Colonic mucosa (tissue), 4 donors: ENCODE results near the gene MSRB1. TPM values are rescaled to one million over a fixed set of nuclear protein-coding genes. Genes with fewer than 3 reads are reported as not detected.

ENCODE experiments used
- DNase-seq: peaks from one replicate; pipeline ENCODE4 v3.0.0-alpha.2; 2020
- H3K27ac ChIP-seq: fragments of 200-600 bp; one replicate; pipeline ENCODE4 v1.8.0; 2021
- H3K27me3 ChIP-seq: fragments of 200-600 bp; one replicate; pipeline ENCODE4 v1.8.0; 2021
- H3K36me3 ChIP-seq: fragments of 200-600 bp; one replicate; pipeline ENCODE4 v1.8.0; 2021
- H3K4me1 ChIP-seq: fragments of 200-600 bp; one replicate; pipeline ENCODE4 v1.8.0; 2021; ENCODE audit warnings: mild to moderate bottlenecking
- H3K4me3 ChIP-seq: fragments of 200-600 bp; one replicate; pipeline ENCODE4 v1.8.0; 2021
- H3K9ac ChIP-seq, 2 donors: one replicate each; pipeline ENCODE4 v1.7.0; 2013; ENCODE audit warnings: control low read depth in 2 of 2, low read depth in 2 of 2, low read length in 2 of 2
- H3K9me3 ChIP-seq: fragments of 200-600 bp; one replicate; pipeline ENCODE4 v1.8.0; 2021
- CTCF ChIP-seq: fragments of 200-600 bp; IDR thresholded peaks from one replicate; pipeline ENCODE4 v1.8.0; 2022; ENCODE audit warnings: antibody characterized with exemption, mild to moderate bottlenecking
- intact Hi-C: fragments of 100-400 bp; cut with DNase I; formaldehyde crosslinking; loops from one replicate; pipeline ENCODE4 v1.14.1; 2022
- total RNA-seq, 2 donors: library from RNA; stranded (reverse); fragmentation: NEBNext Ultra II Directional in 1 of 2; extraction: Animal tissue kit (Norgen Biotek cat#: 25700) in 1 of 2; gene quantifications; one replicate each; pipeline ENCODE4 v1.2.1, GENCODE V29; 2021
- donor health status: healthy.
- donor health status: DM: no; HTN: no; CAD: no.
- donor health status: DM: no; HTN: no; CAD: no.

The MSRB1 gene
- total RNA-seq, 2 donors from 2014 or later = 33.0 to 61.2 TPM

DNA sequence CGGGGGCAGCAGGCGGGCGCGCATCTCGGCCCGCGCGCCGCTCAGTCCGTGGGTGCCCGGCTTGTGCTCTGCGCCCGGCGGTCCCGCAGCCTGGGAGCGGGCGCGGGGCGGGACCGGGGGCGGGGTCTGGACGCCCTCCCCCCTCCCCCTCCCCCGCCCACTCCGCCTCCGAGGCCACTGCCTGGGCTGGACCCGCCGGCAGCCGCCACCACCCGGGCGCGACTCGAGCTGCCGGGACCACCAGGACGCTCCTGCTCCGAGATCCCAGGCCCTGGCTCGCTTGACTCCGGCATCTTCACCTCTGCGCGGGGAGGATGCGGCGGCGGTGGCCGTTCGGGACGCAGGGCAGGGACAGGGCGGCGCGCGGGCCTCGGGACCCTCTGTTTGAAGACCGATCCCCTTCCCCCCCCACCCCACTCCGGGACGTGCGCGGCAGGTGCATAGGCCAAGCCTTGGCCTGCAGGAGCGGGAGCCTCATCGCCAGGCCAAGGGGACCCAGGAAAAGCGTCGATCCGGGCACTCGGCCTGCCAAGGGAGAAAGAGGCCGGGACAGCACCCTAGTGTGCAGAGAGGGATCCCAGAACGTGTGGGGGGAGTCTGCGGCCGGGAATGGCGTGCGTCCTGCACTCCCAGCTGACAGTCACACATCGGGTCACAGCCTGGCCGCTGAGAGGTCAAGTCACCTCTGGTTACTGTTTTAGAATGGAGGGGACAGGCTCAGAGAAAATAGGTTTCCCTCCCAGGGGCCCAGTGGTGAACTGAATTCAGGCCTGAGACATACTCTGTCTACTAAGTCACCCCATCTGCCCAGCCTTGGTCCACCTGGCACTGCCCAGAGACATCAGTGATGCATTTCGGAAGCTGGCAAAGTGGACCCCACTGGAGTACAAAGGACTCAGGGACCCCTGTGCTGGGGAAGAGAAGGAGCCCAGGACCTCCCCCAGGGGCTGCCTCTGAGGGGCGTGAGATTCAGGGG, 24.4 kb downstream of the MSRB1 start, which contains the start of gene HS3ST6:
TSS of gene HS3ST6 (minus strand) at position 65 of the 976 bp plus-strand sequence. CDS start 92 bp downstream, outside the sequence.
- TF ChIP-seq CTCF = no peak
- no peak within 1 kb of the TSS for H3K4me3 ChIP-seq
- DNase-seq = no peak
- H3K27me3 ChIP-seq = peaks cover 32% of the 10 kb centered on the region
- no peak within 1 kb of the TSS for H3K9ac ChIP-seq
- H3K27ac ChIP-seq = no peak within 1 kb of the TSS
- H3K4me1 ChIP-seq = peaks cover 9% of the 10 kb centered on the region
- H3K9me3 ChIP-seq = no peaks in the 10 kb centered on the region
- intact Hi-C loops = no loop called here
- no peaks in the 10 kb centered on the region for H3K36me3 ChIP-seq

GRCh38 chr16:1917665-1918350, 25.2 kb downstream of the MSRB1 start:
- peaks cover 12% of the 10 kb centered on the region for H3K4me1 ChIP-seq
- H3K9me3 ChIP-seq = no peaks in the 10 kb centered on the region
- no peak overlapping the region for H3K9ac ChIP-seq
- H3K4me3 ChIP-seq = no peak overlapping the region
- TF ChIP-seq CTCF = no peak
- DNase-seq = no peak
- intact Hi-C loops = no loop called here
- no peaks in the 10 kb centered on the region for H3K36me3 ChIP-seq
- H3K27ac ChIP-seq = no peak overlapping the region
- peaks cover 32% of the 10 kb centered on the region for H3K27me3 ChIP-seq

- Histone ChIP-seq H3K27ac (no peak overlapping the region), H3K4me1 (peaks cover 12% of the 10 kb centered on the region)
- no peak for DNase-seq
Measured at GRCh38 chr16:1917056-1917664, 25.8 kb downstream of the MSRB1 start.

GRCh38 chr16:1916640-1916990, 26.4 kb downstream of the MSRB1 start:
- Histone ChIP-seq H3K27me3 (peaks cover 32% of the 10 kb centered on the region), H3K9me3 (no peaks in the 10 kb centered on the region), H3K4me3 (no peak overlapping the region), H3K4me1 (peaks cover 12% of the 10 kb centered on the region), H3K36me3 (no peaks in the 10 kb centered on the region), H3K27ac (no peak overlapping the region), H3K9ac (no peak overlapping the region)
- TF ChIP-seq CTCF = no peak
- intact Hi-C loops = no loop called here
- DNase-seq = no peak

More at GRCh38 chr16:1917056-1917664, 25.8 kb downstream of the MSRB1 start:
- Histone ChIP-seq H3K4me3 (no peak overlapping the region), H3K9me3 (no peaks in the 10 kb centered on the region), H3K9ac (no peak overlapping the region), H3K36me3 (no peaks in the 10 kb centered on the region), H3K27me3 (peaks cover 32% of the 10 kb centered on the region)
- intact Hi-C loops = no loop called here
- no peak for TF ChIP-seq CTCF
